HepG2 (cell line): Measurements from ENCODE around the gene BMPR2. TPM values are rescaled to one million over a fixed set of nuclear protein-coding genes. Genes with fewer than 3 reads are reported as not detected.
A peak's percentile ranks its signal among the peaks of the same experiment; 100 is the strongest.

Experiments used
- ELF3 ChIP-seq: IDR thresholded peaks from 2 replicates; pipeline ENCODE4 v1.6.1; 2016; ENCODE audit warnings: missing genetic modification reagents, missing compliant biosample characterization
- MAFK ChIP-seq, 2 experiments: IDR thresholded peaks in 1 of 2; conservative IDR thresholded peaks in 1 of 2; 2 replicates each; pipeline ENCODE4 v1.6.1; 2011; ENCODE audit warnings: improper control_type of control experiment in 2 of 2, low read length in 2 of 2
- NCOA5 ChIP-seq: sonication (generic); formaldehyde crosslinking; IDR thresholded peaks from 2 replicates; pipeline ENCODE4 v1.4.0; 2020; ENCODE audit warnings: missing genetic modification reagents
- PHF20 ChIP-seq: sonication (generic); formaldehyde crosslinking; IDR thresholded peaks from 2 replicates; pipeline ENCODE4 v1.5.0; 2020; ENCODE audit warnings: mild to moderate bottlenecking, missing genetic modification reagents
- PHF21A ChIP-seq: sonication (generic); formaldehyde crosslinking; IDR thresholded peaks from 2 replicates; pipeline ENCODE4 v1.5.0; 2020; ENCODE audit warnings: mild to moderate bottlenecking, missing genetic modification reagents
- RARA ChIP-seq: IDR thresholded peaks from 2 replicates; pipeline ENCODE4 v1.6.1; 2016; ENCODE audit warnings: missing genetic modification reagents, missing compliant biosample characterization
- RNF2 ChIP-seq: fragments of 450-650 bp; conservative IDR thresholded peaks from 2 replicates; pipeline ENCODE4 v1.6.1; 2016; ENCODE audit warnings: low read depth
- ZBTB20 ChIP-seq: sonication (generic); formaldehyde crosslinking; IDR thresholded peaks from 2 replicates; pipeline ENCODE4 v1.8.1; 2023; ENCODE audit warnings: missing genetic modification reagents, low read depth, mild to moderate bottlenecking, borderline replicate concordance
- ZKSCAN8 ChIP-seq: IDR thresholded peaks from 2 replicates; pipeline ENCODE4 v1.6.1; 2016; ENCODE audit warnings: borderline replicate concordance, missing genetic modification reagents, missing compliant biosample characterization
- ZNF138 ChIP-seq: sonication (generic); formaldehyde crosslinking; IDR thresholded peaks from 2 replicates; pipeline ENCODE4 v1.5.0; 2020; ENCODE audit warnings: mild to moderate bottlenecking, low read depth, missing genetic modification reagents
- ZNF3 ChIP-seq: IDR thresholded peaks from 2 replicates; pipeline ENCODE4 v1.7.0; 2017; ENCODE audit warnings: inconsistent platforms
- ZNF343 ChIP-seq: sonication (generic); formaldehyde crosslinking; IDR thresholded peaks from 2 replicates; pipeline ENCODE4 v1.4.0; 2020; ENCODE audit warnings: mild to moderate bottlenecking, missing genetic modification reagents
- ZNF468 ChIP-seq: sonication (generic); formaldehyde crosslinking; IDR thresholded peaks from 2 replicates; pipeline ENCODE4 v1.8.0; 2022; ENCODE audit warnings: mild to moderate bottlenecking, moderate library complexity, missing genetic modification reagents
- ZNF7 ChIP-seq: IDR thresholded peaks from 2 replicates; pipeline ENCODE4 v1.6.1; 2016; ENCODE audit warnings: missing biosample characterization, missing genetic modification reagents
- ZSCAN29 ChIP-seq: sonication (generic); formaldehyde crosslinking; conservative IDR thresholded peaks from 2 replicates; pipeline ENCODE4 v1.4.0; 2020; ENCODE audit warnings: mild to moderate bottlenecking, missing genetic modification reagents
- polyA plus RNA-seq, 8 experiments: library from polyadenylated mRNA; depleted of rRNA in 3 of 8; stranded (reverse) in 7 of 8; unstranded in 1 of 8; fragments of >200 nt; fragmentation: Illumina TruSeq in 4 of 8; extraction: Trizol in 4 of 8; gene quantifications; 2 replicates each; pipeline versions ENCODE4 v1.2.1 to v1.2.3, GENCODE V29; 2011 to 2016; ENCODE audit warnings: low read depth in 4 of 8, missing spikeins in 1 of 8, mixed read lengths in 1 of 8; ENCODE audit not compliant: insufficient read depth in 1 of 8
- total RNA-seq, 5 experiments: library from RNA; depleted of rRNA; stranded (reverse); fragments of >200 nt; fragmentation: Illumina TruSeq; extraction: Trizol; gene quantifications; 2 replicates each; pipeline ENCODE4 v1.2.3, GENCODE V29; 2016; ENCODE audit warnings: low read depth in 1 of 5
- TF ChIP-seq, protein P1 (sequence below): sonication (generic); formaldehyde crosslinking; IDR thresholded peaks from 2 replicates; pipeline ENCODE4 v1.4.0; 2020; ENCODE audit warnings: missing genetic modification reagents
- TF ChIP-seq, protein P2 (sequence below): IDR thresholded peaks from 2 replicates; pipeline ENCODE4 v1.6.1; 2016; ENCODE audit warnings: mild to moderate bottlenecking, missing biosample characterization, missing genetic modification reagents
- TF ChIP-seq, protein P3 (sequence below): sonication (generic); formaldehyde crosslinking; IDR thresholded peaks from 2 replicates; pipeline ENCODE4 v1.4.0; 2020; ENCODE audit warnings: missing genetic modification reagents, low read depth, mild to moderate bottlenecking, borderline replicate concordance
- TF ChIP-seq, protein P4 (sequence below): fragments of 450-650 bp; IDR thresholded peaks from 2 replicates; pipeline ENCODE4 v1.6.1; 2016

Gene BMPR2
- total and polyA plus RNA-seq, 2 of the 13 experiments (the other 11 are each of a cell fraction or from before 2014, with no cell fraction given), result 5.5 to 10.3 TPM

DNA sequence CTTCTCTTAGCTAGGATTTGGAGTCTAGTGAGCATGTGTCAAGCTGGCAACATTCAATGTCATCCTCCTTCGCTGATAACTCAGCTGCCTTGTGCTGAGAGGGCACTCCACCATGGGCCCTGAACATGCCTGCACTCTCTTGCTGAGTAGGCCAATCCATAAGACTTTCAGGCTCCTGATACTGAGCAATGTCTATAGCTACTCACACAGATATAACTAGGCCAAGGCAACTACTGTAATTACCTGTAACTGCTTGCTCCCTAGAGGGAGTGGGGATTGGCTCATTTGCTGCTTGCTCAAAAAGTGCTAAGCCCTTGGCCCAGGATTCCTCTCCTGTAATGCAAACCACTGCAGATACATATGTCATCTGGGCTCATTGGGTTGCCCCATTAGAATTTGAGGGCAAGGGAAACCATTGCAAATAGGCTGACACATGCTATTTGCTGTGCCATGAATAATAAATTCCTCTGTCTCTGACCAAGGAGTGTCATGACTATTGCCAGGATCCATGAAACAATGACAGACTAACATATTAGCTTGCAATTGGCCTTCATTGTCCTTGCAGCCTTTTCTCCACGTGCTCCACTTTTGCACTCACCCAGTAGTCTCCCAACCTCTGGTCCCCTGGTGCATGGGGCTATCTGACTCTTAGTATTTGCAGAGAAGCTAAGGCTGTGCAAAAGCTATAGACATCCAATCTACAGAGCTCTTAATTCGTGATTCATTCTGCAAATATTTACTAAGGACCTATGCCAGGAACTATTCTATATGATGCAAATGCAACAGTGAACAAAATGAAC is 36.9 kb upstream of the BMPR2 start (continued):
- TF ChIP-seq ELF3 (CRISPR knock-in tag) (0 out of 2 replicates have a peak, but pooled peaks have one; percentile 16), ZNF7 (CRISPR knock-in tag) (peak; percentile 100), PHF20 (CRISPR knock-in tag) (no peak), RARA (CRISPR knock-in tag) (no peak), ZNF138 (no peak), ZBTB20 (CRISPR knock-in tag) (peak; percentile 84; the same call in 1 of the 2 replicates), NCOA5 (CRISPR knock-in tag) (no peak), ZNF468 (no peak), MAFK (conservative IDR thresholded peaks at IDR 0.05 in 1 of 2, IDR thresholded peaks at IDR 0.05 in 1 of 2; ENCODE audit: low read length in 2 of 2) (peak in 1 of 2 experiments; percentile 52; a peak in 2 of 4 replicates), ZNF343 (CRISPR knock-in tag) (no peak), RNF2 (peak; percentile 72), ZSCAN29 (no peak), PHF21A (CRISPR knock-in tag) (0 out of 2 replicates have a peak, but pooled peaks have one; percentile 15), ZKSCAN8 (CRISPR knock-in tag) (no peak), ZNF3 (CRISPR knock-in tag) (peak; percentile 60; the same call in 1 of the 2 replicates)
- TF ChIP-seq, protein P1, sequence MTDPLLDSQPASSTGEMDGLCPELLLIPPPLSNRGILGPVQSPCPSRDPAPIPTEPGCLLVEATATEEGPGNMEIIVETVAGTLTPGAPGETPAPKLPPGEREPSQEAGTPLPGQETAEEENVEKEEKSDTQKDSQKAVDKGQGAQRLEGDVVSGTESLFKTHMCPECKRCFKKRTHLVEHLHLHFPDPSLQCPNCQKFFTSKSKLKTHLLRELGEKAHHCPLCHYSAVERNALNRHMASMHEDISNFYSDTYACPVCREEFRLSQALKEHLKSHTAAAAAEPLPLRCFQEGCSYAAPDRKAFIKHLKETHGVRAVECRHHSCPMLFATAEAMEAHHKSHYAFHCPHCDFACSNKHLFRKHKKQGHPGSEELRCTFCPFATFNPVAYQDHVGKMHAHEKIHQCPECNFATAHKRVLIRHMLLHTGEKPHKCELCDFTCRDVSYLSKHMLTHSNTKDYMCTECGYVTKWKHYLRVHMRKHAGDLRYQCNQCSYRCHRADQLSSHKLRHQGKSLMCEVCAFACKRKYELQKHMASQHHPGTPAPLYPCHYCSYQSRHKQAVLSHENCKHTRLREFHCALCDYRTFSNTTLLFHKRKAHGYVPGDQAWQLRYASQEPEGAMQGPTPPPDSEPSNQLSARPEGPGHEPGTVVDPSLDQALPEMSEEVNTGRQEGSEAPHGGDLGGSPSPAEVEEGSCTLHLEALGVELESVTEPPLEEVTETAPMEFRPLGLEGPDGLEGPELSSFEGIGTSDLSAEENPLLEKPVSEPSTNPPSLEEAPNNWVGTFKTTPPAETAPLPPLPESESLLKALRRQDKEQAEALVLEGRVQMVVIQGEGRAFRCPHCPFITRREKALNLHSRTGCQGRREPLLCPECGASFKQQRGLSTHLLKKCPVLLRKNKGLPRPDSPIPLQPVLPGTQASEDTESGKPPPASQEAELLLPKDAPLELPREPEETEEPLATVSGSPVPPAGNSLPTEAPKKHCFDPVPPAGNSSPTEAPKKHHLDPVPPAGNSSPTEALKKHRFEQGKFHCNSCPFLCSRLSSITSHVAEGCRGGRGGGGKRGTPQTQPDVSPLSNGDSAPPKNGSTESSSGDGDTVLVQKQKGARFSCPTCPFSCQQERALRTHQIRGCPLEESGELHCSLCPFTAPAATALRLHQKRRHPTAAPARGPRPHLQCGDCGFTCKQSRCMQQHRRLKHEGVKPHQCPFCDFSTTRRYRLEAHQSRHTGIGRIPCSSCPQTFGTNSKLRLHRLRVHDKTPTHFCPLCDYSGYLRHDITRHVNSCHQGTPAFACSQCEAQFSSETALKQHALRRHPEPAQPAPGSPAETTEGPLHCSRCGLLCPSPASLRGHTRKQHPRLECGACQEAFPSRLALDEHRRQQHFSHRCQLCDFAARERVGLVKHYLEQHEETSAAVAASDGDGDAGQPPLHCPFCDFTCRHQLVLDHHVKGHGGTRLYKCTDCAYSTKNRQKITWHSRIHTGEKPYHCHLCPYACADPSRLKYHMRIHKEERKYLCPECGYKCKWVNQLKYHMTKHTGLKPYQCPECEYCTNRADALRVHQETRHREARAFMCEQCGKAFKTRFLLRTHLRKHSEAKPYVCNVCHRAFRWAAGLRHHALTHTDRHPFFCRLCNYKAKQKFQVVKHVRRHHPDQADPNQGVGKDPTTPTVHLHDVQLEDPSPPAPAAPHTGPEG (CRISPR knock-in tag), result no peak
- TF ChIP-seq, protein P2, sequence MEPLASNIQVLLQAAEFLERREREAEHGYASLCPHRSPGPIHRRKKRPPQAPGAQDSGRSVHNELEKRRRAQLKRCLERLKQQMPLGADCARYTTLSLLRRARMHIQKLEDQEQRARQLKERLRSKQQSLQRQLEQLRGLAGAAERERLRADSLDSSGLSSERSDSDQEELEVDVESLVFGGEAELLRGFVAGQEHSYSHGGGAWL (CRISPR knock-in tag), result no peak
- TF ChIP-seq, protein P3, sequence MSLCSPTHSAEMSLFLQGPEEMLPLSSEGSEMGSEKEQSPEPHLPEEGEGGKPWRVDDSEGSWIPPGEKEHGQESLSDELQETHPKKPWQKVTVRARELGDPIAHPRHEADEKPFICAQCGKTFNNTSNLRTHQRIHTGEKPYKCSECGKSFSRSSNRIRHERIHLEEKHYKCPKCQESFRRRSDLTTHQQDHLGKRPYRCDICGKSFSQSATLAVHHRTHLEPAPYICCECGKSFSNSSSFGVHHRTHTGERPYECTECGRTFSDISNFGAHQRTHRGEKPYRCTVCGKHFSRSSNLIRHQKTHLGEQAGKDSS (CRISPR knock-in tag), result no peak
- TF ChIP-seq, protein P4, sequence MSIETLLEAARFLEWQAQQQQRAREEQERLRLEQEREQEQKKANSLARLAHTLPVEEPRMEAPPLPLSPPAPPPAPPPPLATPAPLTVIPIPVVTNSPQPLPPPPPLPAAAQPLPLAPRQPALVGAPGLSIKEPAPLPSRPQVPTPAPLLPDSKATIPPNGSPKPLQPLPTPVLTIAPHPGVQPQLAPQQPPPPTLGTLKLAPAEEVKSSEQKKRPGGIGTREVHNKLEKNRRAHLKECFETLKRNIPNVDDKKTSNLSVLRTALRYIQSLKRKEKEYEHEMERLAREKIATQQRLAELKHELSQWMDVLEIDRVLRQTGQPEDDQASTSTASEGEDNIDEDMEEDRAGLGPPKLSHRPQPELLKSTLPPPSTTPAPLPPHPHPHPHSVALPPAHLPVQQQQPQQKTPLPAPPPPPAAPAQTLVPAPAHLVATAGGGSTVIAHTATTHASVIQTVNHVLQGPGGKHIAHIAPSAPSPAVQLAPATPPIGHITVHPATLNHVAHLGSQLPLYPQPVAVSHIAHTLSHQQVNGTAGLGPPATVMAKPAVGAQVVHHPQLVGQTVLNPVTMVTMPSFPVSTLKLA, result peak; percentile 37
